K562 treated with DMSO at 1 percent for 24 hours (cell line): Measurements from ENCODE around the gene IFI27L2. TPM values are rescaled to one million over a fixed set of nuclear protein-coding genes. Genes with fewer than 3 reads are reported as not detected.

Source experiments
- total RNA-seq: library from RNA; unstranded; fragments of 300-600 nt; gene quantifications from 2 replicates; pipeline ENCODE4 v1.2.3, GENCODE V29; 2022; ENCODE audit warnings: low read depth; ENCODE audit not compliant: insufficient read depth

Gene IFI27L2, protein sequence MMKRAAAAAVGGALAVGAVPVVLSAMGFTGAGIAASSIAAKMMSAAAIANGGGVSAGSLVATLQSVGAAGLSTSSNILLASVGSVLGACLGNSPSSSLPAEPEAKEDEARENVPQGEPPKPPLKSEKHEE
- 30.0 and 33.3 TPM in 2 replicates for total RNA-seq

DNA sequence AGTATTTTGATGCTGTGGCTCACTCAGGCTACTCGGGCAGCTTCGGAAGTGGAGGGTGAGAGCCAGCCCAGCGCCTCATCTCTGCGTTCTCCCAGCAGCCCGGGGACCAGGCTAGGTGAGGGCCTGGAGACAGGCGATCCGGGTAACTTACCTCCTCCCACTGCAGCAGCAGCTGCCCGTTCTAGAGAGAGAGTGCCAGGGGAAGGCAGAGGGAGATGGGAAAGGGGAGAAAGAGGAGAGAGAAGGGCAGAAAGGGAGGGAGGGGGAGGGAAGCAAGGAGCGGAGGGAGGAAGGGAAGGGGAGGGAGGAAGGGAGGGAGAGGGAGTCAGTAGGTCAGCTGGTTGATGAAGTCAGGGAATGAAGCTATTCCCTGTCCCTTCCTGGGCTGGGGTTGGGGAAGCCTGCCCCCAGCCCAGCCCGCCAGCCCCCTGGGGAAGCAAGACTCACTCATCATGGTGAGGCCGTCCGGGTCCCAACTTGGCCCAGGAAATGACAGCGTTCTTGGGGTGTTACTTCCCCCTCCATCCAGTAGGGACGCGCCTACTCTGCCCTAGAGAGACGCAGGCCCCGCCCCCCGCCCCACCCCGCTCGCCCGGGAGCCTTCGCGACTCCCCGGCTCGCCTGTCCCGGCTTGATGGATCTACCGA lies at the start of gene IFI27L2:
Gene IFI27L2, minus strand, starts transcription at position 494 of the 647 bp plus-strand sequence. Its CDS starts 40 bp downstream, at position 454.

GRCh38 chr14:94173885-94174603 lies 44.6 kb upstream of the IFI27L2 start, which contains the start of gene PPP4R4:
PPP4R4 (plus strand) TSS chr14:94174322; CDS start chr14:94174466, 144 bp downstream.

DNA sequence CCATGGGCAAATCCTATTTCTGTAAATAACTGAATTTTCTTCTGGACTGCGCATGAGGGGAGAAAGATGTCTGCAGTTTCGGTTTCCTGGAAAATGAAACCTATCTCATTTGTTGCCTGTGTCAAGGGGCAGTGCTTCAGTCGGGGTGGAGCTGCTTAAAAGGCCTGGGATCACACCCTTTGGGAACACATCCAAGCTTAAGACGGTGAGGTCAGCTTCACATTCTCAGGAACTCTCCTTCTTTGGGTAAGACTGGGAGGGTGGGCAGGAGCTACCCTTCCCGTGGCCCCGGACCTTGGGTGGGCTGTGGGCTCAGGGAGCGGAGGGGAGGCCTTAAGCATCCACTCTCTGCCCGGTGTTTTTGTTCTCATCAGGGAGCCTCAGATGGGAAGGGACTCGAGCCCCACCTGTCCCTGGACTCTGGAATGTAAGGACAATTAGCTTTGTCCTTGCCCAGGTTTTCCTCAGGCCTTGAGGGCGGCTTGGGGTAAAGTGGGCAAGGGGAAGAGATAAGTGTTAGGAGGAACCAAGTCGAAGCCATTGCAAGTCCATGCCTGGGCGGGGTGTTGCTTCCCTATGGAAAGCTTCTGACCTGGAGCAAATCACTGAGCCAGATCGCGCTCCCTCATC lies 18.7 kb downstream of the IFI27L2 start, which contains the start of gene IFI27:
Gene IFI27, plus strand, starts transcription at position 185 of the 630 bp plus-strand sequence.

GRCh38 chr14:94080621-94081385 lies 48.6 kb downstream of the IFI27L2 start, which contains the start of the genes DDX24 and IFI27L1:
DDX24 (minus strand) TSS chr14:94081202; CDS start chr14:94079742, 1,460 bp downstream.
IFI27L1 (plus strand) TSS chr14:94081310; CDS start chr14:94096938, 15,628 bp downstream.

Other genes starting within 250 kb of the IFI27L2 start
- gene FAM181A, start 202.3 kb downstream of the IFI27L2 start, total RNA-seq, result not detected in 2 replicates
- 4.4 and 6.8 TPM in 2 replicates for gene ASB2, start 153.0 kb downstream of the IFI27L2 start, total RNA-seq
- gene CCDC197, start 132.3 kb downstream of the IFI27L2 start, total RNA-seq, result not detected in 2 replicates
- 0.24 TPM in 1 of 2 replicates, not detected in the other for gene OTUB2, start 103.3 kb downstream of the IFI27L2 start, total RNA-seq
- 53.0 and 62.7 TPM in 2 replicates for gene DDX24, start 48.4 kb downstream of the IFI27L2 start, total RNA-seq
- gene IFI27L1, start 48.3 kb downstream of the IFI27L2 start, total RNA-seq, result 50.7 and 53.5 TPM in 2 replicates
- gene IFI27, start 18.9 kb downstream of the IFI27L2 start, total RNA-seq, result 6.7 and 8.4 TPM in 2 replicates
- not detected in 2 replicates for gene PPP4R4, start 44.7 kb upstream of the IFI27L2 start, total RNA-seq
- not detected in 2 replicates for gene SERPINA10, start 163.7 kb upstream of the IFI27L2 start, total RNA-seq
- not detected in 2 replicates for gene SERPINA6, start 193.7 kb upstream of the IFI27L2 start, total RNA-seq
- not detected in 2 replicates for gene SERPINA2, start 237.1 kb upstream of the IFI27L2 start, total RNA-seq